ENCODE measurements around the gene COL25A1. TPM values are rescaled to one million over a fixed set of nuclear protein-coding genes. Genes with fewer than 3 reads are reported as not detected.

The COL25A1 gene
- total RNA-seq, 1 experiment from 2014 or later = not detected

- in situ Hi-C loops (cut with HindIII; ENCODE audit: low pct_unique_long_range_greater_than_20kb, low sequenced_read_pairs) = no loop called here
- no peak for DNase-seq (ENCODE audit: low read depth)
Observed at GRCh38 chr4:109233570-109233969, 68.9 kb downstream of the COL25A1 start.

DNA sequence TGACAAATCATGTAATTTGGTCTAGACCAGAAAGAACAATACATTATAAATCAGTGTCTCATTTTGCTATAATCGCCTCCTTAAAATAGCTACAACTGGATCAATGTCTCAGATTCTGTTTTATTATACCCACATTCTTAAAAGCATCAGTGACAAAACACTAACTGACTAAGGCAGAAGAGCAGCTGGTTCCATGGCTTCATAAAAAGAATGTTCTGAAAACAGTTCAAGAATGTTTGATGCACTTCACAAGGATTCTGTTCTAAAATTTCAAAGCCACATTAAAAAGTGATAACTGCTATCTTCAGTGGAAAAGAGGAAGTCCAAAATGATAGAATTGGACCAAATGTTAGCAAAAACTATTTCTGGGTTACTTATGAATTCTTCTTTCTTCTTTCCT, 69.8 kb downstream of the COL25A1 start:
- in situ Hi-C loops (cut with HindIII; ENCODE audit: low pct_unique_long_range_greater_than_20kb, low sequenced_read_pairs) = no loop called here
- DNase-seq (ENCODE audit: low read depth) = no peak

DNA sequence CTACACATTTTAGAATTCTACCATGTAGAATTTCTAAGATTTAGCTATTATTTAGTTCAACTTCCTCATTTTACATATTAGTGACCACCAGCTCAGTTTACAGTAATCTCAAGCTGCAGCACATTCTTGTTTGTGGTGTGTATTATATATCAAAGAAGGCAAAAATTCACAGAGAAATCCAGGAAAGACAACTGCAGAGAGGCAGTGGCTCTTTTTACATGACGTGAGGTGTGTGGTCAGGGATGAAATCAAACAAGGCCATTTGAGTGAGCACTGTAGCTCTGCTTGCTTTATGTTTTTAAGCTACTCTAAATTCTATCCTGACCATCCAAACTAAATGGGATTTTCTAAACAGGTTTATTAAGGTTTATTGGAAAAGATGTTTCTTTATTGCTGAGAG, 71.1 kb downstream of the COL25A1 start:
- in situ Hi-C loops (cut with HindIII; ENCODE audit: low pct_unique_long_range_greater_than_20kb, low sequenced_read_pairs) = no loop called here

DNA sequence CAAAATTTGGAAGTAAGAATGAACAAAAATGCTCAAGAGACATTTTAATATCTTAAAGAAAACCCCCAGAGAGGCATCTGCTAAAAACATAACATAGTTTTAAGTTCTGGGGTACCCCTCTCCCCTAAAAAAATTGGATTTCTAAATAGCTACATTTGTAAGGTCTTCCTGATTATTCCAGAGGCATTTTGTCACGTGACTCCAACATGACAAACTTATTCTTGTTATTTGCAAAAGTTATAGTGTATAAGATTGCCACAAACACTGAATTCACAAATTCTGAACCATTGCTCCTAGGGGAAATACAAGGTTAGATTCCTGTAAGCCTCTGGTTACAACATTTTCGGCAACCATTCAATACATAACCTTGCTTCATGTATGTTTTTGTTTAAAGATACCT, 73.4 kb downstream of the COL25A1 start:
- no peak for DNase-seq (ENCODE audit: low read depth)
- in situ Hi-C loops (cut with HindIII; ENCODE audit: low pct_unique_long_range_greater_than_20kb, low sequenced_read_pairs) = no loop called here

More for the DNA sequence above, 71.1 kb downstream of the COL25A1 start:
- no peak for DNase-seq (ENCODE audit: low read depth)

GRCh38 chr4:109218288-109218687, 84.2 kb downstream of the COL25A1 start:
- DNase-seq (ENCODE audit: low read depth) = no peak
- in situ Hi-C loops (cut with HindIII; ENCODE audit: low pct_unique_long_range_greater_than_20kb, low sequenced_read_pairs) = no loop called here

- in situ Hi-C loops (cut with HindIII; ENCODE audit: low pct_unique_long_range_greater_than_20kb, low sequenced_read_pairs) = no loop called here
- no peak for DNase-seq (ENCODE audit: low read depth)
Observed at GRCh38 chr4:109216085-109216696, 86.3 kb downstream of the COL25A1 start.

GRCh38 chr4:109215506-109215905, 87.0 kb downstream of the COL25A1 start:
- no peak for DNase-seq (ENCODE audit: low read depth)
- in situ Hi-C loops (cut with HindIII; ENCODE audit: low pct_unique_long_range_greater_than_20kb, low sequenced_read_pairs) = no loop called here

DNA sequence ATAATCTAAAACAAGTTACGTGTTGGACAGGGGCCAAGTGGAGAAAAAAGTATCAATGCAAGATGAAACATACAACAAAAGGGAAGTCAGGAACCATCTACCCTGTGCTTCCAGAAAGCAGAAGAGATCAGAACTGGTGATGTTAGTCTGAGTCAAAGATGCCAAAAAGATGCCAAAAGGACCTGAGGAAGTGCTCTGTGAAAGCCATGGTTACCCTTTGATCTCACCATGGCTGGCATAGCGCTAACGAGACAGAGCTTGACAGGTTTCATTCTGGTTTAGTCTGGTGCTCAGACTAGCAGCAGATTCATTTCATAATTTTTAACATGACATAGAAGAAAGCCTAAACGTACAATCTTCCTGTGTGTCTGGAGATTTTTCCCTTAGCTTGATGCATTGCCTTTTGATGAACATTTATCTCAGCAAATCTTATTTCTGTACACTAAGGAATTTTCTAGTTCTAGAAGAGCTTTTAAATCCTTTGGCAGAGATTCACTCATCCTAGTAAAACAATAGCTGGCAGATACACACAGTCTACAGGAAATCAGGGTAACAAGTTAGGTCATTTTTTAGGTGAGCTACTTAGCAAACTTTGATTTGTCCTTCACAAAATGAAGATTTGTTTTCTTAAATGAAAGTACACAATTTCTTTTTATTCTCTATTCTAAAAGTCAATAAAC, 87.7 kb downstream of the COL25A1 start:
- DNase-seq (ENCODE audit: low read depth) = no peak
- in situ Hi-C loops (cut with HindIII; ENCODE audit: low pct_unique_long_range_greater_than_20kb, low sequenced_read_pairs) = no loop called here

DNA sequence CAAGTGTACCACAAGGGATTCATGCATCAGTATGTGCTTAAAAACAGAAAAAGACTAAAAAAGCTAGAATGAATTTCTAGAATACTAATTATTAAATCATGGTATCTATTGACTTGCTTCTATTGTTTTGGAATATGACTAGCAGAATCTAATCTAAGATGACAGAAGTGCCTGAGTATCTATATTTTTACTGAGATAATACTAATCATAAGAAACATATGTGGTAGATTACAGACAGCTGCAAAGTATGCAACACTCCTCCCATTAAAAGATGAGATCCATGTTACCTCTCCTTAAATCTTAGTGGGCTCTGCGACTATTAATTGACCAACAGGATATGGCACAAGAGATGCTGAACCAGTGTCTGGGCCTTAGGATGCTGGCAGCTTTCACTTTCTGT, 89.4 kb downstream of the COL25A1 start:
- DNase-seq (ENCODE audit: low read depth) = no peak
- in situ Hi-C loops (cut with HindIII; ENCODE audit: low pct_unique_long_range_greater_than_20kb, low sequenced_read_pairs) = no loop called here

DNA sequence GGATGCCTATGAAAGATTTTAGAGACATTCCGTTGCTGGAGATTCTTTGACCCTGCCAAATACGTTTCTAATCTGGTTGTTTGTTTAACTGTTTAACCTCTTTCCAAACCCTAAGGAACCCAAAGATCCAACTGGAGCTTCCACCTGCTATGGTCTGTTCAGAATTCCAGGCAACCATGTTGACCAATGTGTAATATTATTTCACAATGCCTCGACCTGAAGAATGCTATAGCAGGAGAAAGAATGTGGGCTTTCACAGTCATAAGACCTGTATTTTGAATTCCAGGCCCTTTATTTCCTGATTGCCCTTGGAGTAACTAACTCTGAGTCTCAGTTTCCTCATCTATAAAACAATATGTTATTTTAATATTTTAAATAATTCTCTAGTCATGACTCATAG, 90.8 kb downstream of the COL25A1 start:
- DNase-seq (ENCODE audit: low read depth) = no peak
- in situ Hi-C loops (cut with HindIII; ENCODE audit: low pct_unique_long_range_greater_than_20kb, low sequenced_read_pairs) = no loop called here

GRCh38 chr4:109209647-109210046, 92.8 kb downstream of the COL25A1 start:
- DNase-seq (ENCODE audit: low read depth) = no peak
- in situ Hi-C loops (cut with HindIII; ENCODE audit: low pct_unique_long_range_greater_than_20kb, low sequenced_read_pairs) = no loop called here

GRCh38 chr4:109207898-109208297, 94.6 kb downstream of the COL25A1 start:
- in situ Hi-C loops (cut with HindIII; ENCODE audit: low pct_unique_long_range_greater_than_20kb, low sequenced_read_pairs) = no loop called here
- DNase-seq (ENCODE audit: low read depth) = no peak

DNA sequence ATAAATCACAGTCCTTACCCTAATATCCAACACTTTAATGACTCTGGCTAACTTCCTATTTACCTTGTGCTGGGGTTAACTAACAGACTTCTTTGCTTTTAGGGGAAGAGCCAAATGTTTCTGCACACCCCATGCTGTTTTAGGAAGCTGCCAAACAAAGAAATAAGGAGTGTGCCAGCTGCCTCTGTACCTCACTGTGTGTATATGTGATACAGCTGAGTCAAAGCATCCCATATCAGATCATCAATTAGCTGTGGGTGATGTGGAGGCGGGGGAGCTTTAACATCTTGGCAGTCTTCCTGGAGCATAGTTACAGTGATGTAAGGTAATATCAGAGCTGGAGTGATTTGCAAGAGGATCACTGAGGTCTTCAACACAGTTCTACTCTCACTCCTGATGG, 95.4 kb downstream of the COL25A1 start:
- DNase-seq (ENCODE audit: low read depth) = no peak
- in situ Hi-C loops (cut with HindIII; ENCODE audit: low pct_unique_long_range_greater_than_20kb, low sequenced_read_pairs) = no loop called here

- DNase-seq (ENCODE audit: low read depth) = no peak
- in situ Hi-C loops (cut with HindIII; ENCODE audit: low pct_unique_long_range_greater_than_20kb, low sequenced_read_pairs) = no loop called here
Observed at GRCh38 chr4:109206620-109207019, 95.8 kb downstream of the COL25A1 start.

DNA sequence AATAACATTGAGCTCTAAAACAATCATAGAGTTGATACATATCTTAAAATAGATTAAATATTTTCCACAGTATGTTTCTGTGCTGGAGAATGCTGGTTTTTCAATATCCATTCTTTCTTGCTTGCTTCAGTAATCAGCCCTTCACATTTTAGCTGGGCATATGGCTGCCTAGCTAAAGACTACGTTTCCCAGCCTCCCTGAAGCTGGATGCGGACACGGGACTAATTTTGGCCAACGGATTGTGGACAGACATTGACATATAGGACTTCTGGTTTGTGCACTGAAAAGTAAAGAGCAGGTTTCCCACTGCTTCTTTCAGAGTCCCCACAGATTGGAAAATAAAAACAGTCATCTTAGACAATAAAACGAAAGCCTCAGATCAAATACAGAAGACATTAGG, 97.3 kb downstream of the COL25A1 start:
- no peak for DNase-seq (ENCODE audit: low read depth)
- in situ Hi-C loops (cut with HindIII; ENCODE audit: low pct_unique_long_range_greater_than_20kb, low sequenced_read_pairs) = no loop called here

DNA sequence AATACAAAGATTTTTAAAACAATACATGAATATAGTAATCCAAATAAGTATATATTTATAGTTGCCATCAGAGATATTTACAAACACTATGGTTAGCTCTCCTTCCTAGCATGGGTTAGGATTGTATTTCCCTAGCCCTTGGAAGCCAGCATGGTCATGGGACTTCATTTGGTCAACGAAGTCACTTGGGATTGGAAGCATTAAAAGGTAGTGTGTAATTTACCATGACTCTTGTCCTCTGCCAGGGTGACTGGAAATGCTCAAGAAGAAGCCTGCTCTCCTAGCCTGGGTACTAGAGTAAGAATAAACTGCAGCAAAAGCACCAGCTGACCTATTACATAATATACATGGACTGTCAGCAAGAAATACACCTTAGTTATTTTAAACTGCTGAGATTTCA, 102.9 kb downstream of the COL25A1 start:
- in situ Hi-C loops (cut with HindIII; ENCODE audit: low pct_unique_long_range_greater_than_20kb, low sequenced_read_pairs) = no loop called here

DNA sequence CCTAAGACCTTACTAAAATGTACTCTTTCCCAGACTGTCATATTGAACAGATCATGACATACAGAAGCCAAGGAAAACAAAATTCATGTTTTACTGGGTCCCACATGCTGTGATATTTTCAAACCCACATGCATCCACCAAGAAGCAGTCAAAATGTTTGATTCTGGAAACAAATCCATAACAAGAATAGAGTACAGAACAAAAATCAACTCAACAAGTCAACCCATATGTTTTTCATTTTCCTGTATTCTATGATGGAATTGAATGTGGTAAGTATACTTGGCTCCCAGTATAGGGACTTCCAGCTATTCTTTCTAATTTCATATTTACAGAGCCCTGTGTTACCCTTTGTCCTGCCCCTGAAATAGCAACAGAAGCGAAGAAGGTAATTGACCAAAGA, 106.8 kb downstream of the COL25A1 start:
- no peak for DNase-seq (ENCODE audit: low read depth)
- in situ Hi-C loops (cut with HindIII; ENCODE audit: low pct_unique_long_range_greater_than_20kb, low sequenced_read_pairs) = no loop called here

More for the DNA sequence above, 102.9 kb downstream of the COL25A1 start:
- DNase-seq (ENCODE audit: low read depth) = no peak

DNA sequence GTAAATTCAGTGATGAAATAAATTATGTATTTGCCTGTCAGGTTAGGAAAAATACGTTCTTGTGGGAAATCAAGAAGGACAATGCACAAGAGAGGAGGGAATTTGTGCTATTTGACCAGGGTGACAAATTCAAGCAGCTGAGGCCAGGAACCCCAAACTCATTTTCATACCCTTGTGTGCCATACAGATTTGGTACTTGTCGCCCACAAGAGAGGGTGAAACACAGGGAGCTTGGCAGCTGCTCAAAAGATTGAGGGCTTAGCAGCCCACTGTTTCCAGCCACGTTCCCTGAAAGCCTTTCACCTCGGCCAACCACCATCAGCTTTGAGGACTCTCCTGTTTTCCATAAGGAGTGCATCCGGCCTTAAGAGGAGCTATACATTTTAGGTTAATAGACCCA, 111.2 kb downstream of the COL25A1 start:
- in situ Hi-C loops (cut with HindIII; ENCODE audit: low pct_unique_long_range_greater_than_20kb, low sequenced_read_pairs) = no loop called here
- DNase-seq (ENCODE audit: low read depth) = no peak

- in situ Hi-C loops (cut with HindIII; ENCODE audit: low pct_unique_long_range_greater_than_20kb, low sequenced_read_pairs) = no loop called here
- DNase-seq (ENCODE audit: low read depth) = no peak
Observed at GRCh38 chr4:109186458-109186945, 116.0 kb downstream of the COL25A1 start.

DNA sequence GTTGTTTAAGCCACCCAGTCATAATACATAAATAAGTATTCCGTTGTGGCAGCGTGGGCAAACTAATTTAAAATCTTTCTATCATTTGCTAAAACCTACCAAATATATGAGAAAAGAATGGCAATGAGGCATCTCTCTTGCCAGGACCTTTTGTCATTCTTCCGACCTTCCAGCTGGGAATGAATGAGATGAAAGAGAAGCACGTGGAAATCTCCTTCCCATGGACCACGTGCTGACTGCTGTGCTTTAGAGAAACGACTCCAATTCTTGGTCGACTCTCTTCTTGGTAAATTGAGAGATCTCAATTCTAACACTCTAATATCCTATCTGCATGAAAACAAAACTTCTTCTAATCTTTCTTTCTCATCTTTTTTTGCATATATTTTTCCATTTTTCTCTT, 116.5 kb downstream of the COL25A1 start:
- DNase-seq (ENCODE audit: low read depth) = no peak
- in situ Hi-C loops (cut with HindIII; ENCODE audit: low pct_unique_long_range_greater_than_20kb, low sequenced_read_pairs) = no loop called here

Measured in Caki2 (cell line).